ENCODE data around the gene SLC12A5.

GRCh38 chr20:46070215-46070900 is 41.3 kb downstream of the SLC12A5 start:
- no peak for TF ChIP-seq CTCF (IDR thresholded peaks at IDR 0.05)
- no peak for TF ChIP-seq POLR2A (IDR thresholded peaks at IDR 0.05)
